Measurements from ENCODE around the gene ERO1A. TPM values are rescaled to one million over a fixed set of nuclear protein-coding genes. Genes with fewer than 3 reads are reported as not detected.

Gene ERO1A
- polyA plus RNA-seq, 1 donor from 2014 or later = 45.7 TPM

DNA sequence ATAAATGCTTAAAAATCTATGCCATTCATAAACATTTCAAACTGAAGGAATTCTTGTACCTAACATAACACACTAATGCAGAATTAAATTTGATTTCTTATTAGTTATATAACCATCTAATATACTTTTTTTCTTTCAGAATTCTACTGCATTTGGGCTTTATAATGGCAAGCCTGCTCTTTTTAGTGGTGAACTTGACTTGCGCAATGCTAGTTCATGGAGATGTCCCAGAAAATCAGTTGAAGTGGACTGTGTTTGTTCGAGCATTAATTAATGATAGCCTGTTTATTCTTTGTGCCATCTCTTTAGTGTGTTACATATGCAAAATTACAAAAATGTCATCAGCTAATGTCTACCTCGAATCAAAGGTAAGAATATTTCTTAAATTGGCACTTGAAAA, 95.4 kb downstream of the ERO1A start:
- Histone ChIP-seq H3K9me3 (ENCODE audit: low read length) (no peaks in the 10 kb centered on the region), H3K27me3 (ENCODE audit: insufficient read depth, low read depth, low read length) (no peaks in the 10 kb centered on the region), H2AFZ (ENCODE audit: low read depth, low read length) (no peak overlapping the region), H3K4me3 (ENCODE audit: low read length) (no peak overlapping the region), H3K4me2 (ENCODE audit: low read length) (no peak overlapping the region), H3K9me2 (ENCODE audit: insufficient read depth, low read length) (no peaks in the 10 kb centered on the region), H3K27ac (ENCODE audit: low read length) (no peak overlapping the region), H3K9ac (ENCODE audit: low read length) (no peak overlapping the region), H3K79me2 (replicated peaks; ENCODE audit: insufficient read depth, low read length) (peaks cover 3% of the 10 kb centered on the region), H3F3A (ENCODE audit: insufficient read depth, low read length, poor library complexity, severe bottlenecking) (no peaks in the 10 kb centered on the region), H3K36me3 (ENCODE audit: insufficient read depth, low read length) (peaks cover 16% of the 10 kb centered on the region), H4K20me1 (ENCODE audit: insufficient read depth) (no peaks in the 10 kb centered on the region)
- TF ChIP-seq, protein P1, sequence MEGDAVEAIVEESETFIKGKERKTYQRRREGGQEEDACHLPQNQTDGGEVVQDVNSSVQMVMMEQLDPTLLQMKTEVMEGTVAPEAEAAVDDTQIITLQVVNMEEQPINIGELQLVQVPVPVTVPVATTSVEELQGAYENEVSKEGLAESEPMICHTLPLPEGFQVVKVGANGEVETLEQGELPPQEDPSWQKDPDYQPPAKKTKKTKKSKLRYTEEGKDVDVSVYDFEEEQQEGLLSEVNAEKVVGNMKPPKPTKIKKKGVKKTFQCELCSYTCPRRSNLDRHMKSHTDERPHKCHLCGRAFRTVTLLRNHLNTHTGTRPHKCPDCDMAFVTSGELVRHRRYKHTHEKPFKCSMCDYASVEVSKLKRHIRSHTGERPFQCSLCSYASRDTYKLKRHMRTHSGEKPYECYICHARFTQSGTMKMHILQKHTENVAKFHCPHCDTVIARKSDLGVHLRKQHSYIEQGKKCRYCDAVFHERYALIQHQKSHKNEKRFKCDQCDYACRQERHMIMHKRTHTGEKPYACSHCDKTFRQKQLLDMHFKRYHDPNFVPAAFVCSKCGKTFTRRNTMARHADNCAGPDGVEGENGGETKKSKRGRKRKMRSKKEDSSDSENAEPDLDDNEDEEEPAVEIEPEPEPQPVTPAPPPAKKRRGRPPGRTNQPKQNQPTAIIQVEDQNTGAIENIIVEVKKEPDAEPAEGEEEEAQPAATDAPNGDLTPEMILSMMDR (IDR thresholded peaks at IDR 0.05; ENCODE audit: poor library complexity, severe bottlenecking) = no peak
- TF ChIP-seq SMC3 (conservative IDR thresholded peaks at IDR 0.05; ENCODE audit: poor library complexity) = no peak
- no peak for TF ChIP-seq MXI1 (conservative IDR thresholded peaks at IDR 0.05; ENCODE audit: poor library complexity, severe bottlenecking)
- no peak for TF ChIP-seq REST (IDR thresholded peaks at IDR 0.05; ENCODE audit: borderline replicate concordance)
- TF ChIP-seq EZH2 (IDR thresholded peaks at IDR 0.05; ENCODE audit: borderline replicate concordance, insufficient read depth, low read length, poor library complexity, severe bottlenecking) = no peak
- TF ChIP-seq EP300 (conservative IDR thresholded peaks at IDR 0.05; ENCODE audit: poor library complexity, severe bottlenecking) = no peak
- no peak for TF ChIP-seq TAF1 (IDR thresholded peaks at IDR 0.05; ENCODE audit: low read depth)

- H4K20me1 ChIP-seq (ENCODE audit: insufficient read depth) = no peaks in the 10 kb centered on the region
- H3K9me2 ChIP-seq (ENCODE audit: insufficient read depth, low read length) = no peaks in the 10 kb centered on the region
- TF ChIP-seq TAF1 (IDR thresholded peaks at IDR 0.05; ENCODE audit: low read depth) = no peak
- TF ChIP-seq, protein P1 (IDR thresholded peaks at IDR 0.05; ENCODE audit: poor library complexity, severe bottlenecking) = no peak
- no peak for TF ChIP-seq EP300 (conservative IDR thresholded peaks at IDR 0.05; ENCODE audit: poor library complexity, severe bottlenecking)
- no peak for TF ChIP-seq SMC3 (conservative IDR thresholded peaks at IDR 0.05; ENCODE audit: poor library complexity)
- no peak for TF ChIP-seq REST (IDR thresholded peaks at IDR 0.05; ENCODE audit: borderline replicate concordance)
- no peak for TF ChIP-seq POLR2AphosphoS5 (IDR thresholded peaks at IDR 0.05)
- TF ChIP-seq RAD21 (conservative IDR thresholded peaks at IDR 0.05) = no peak
- TF ChIP-seq EZH2 (IDR thresholded peaks at IDR 0.05; ENCODE audit: borderline replicate concordance, insufficient read depth, low read length, poor library complexity, severe bottlenecking) = no peak
- TF ChIP-seq MXI1 (conservative IDR thresholded peaks at IDR 0.05; ENCODE audit: poor library complexity, severe bottlenecking) = no peak
These were observed 96.8 kb downstream of the ERO1A start for GRCh38 chr14:52598568-52598967.

More at GRCh38 chr14:52598568-52598967, 96.8 kb downstream of the ERO1A start:
- Histone ChIP-seq H3K4me2 (ENCODE audit: low read length) (no peak overlapping the region), H3K9ac (ENCODE audit: low read length) (no peak overlapping the region), H2AFZ (ENCODE audit: low read depth, low read length) (no peak overlapping the region), H3K36me3 (ENCODE audit: insufficient read depth, low read length) (peaks cover 4% of the 10 kb centered on the region), H3K9me3 (ENCODE audit: low read length) (no peaks in the 10 kb centered on the region), H3K27ac (ENCODE audit: low read length) (no peak overlapping the region), H3K79me2 (replicated peaks; ENCODE audit: insufficient read depth, low read length) (peaks cover 3% of the 10 kb centered on the region), H3K4me3 (ENCODE audit: low read length) (no peak overlapping the region), H3K27me3 (ENCODE audit: insufficient read depth, low read depth, low read length) (no peaks in the 10 kb centered on the region), H3F3A (ENCODE audit: insufficient read depth, low read length, poor library complexity, severe bottlenecking) (no peaks in the 10 kb centered on the region)

Data from neural cell (in vitro differentiated cells).